ENCODE data around the gene LRRC1.

LRRC1 gene

GRCh38 chr6:53868626-53869025 lies 73.8 kb downstream of the LRRC1 start:
- Mint-ChIP-seq H3K36me3 (ENCODE audit: insufficient read depth) (no peaks in the 10 kb centered on the region), H3K27ac (no peak overlapping the region), H3K27me3 (no peaks in the 10 kb centered on the region), H3K4me3 (no peak overlapping the region), H3K9me3 (no peaks in the 10 kb centered on the region), H3K4me1 (ENCODE audit: low read depth in 2 of 2) (peaks cover 3 to 5% of the 10 kb centered on the region in 2 donors)
- DNase-seq: no peak
- no peak for ATAC-seq (replicated peaks)

GRCh38 chr6:53869964-53870363 lies 75.2 kb downstream of the LRRC1 start:
- DNase-seq (no peak), ATAC-seq (replicated peaks) (no peak)
- Mint-ChIP-seq H3K4me3 (no peak overlapping the region), H3K9me3 (no peaks in the 10 kb centered on the region), H3K36me3 (ENCODE audit: insufficient read depth) (no peaks in the 10 kb centered on the region), H3K27ac (no peak overlapping the region), H3K27me3 (no peaks in the 10 kb centered on the region), H3K4me1 (ENCODE audit: low read depth in 2 of 2) (peaks cover 3 to 5% of the 10 kb centered on the region in 2 donors)

GRCh38 chr6:53873922-53874321 lies 79.1 kb downstream of the LRRC1 start:
- DNase-seq (no peak), ATAC-seq (replicated peaks) (no peak)
- H3K9me3 Mint-ChIP-seq: no peaks in the 10 kb centered on the region
- no peaks in the 10 kb centered on the region for H3K27me3 Mint-ChIP-seq
- no peak overlapping the region for H3K27ac Mint-ChIP-seq
- H3K4me3 Mint-ChIP-seq: no peak overlapping the region
- no peaks in the 10 kb centered on the region for H3K36me3 Mint-ChIP-seq (ENCODE audit: insufficient read depth)
- H3K4me1 Mint-ChIP-seq (ENCODE audit: low read depth in 2 of 2): peaks cover 3 to 5% of the 10 kb centered on the region in 2 donors

- no peak overlapping the region for H3K27ac Mint-ChIP-seq
- H3K4me3 Mint-ChIP-seq: no peak overlapping the region
- no peaks in the 10 kb centered on the region for H3K9me3 Mint-ChIP-seq
- no peaks in the 10 kb centered on the region for H3K36me3 Mint-ChIP-seq (ENCODE audit: insufficient read depth)
- peaks cover 3 to 5% of the 10 kb centered on the region in 2 donors for H3K4me1 Mint-ChIP-seq (ENCODE audit: low read depth in 2 of 2)
- no peak for ATAC-seq (replicated peaks)
- no peaks in the 10 kb centered on the region for H3K27me3 Mint-ChIP-seq
- no peak for DNase-seq
These were observed 80.2 kb downstream of the LRRC1 start for GRCh38 chr6:53874964-53875363.

- ATAC-seq (replicated peaks): no peak
- Mint-ChIP-seq H3K36me3 (ENCODE audit: insufficient read depth) (no peaks in the 10 kb centered on the region), H3K27me3 (no peaks in the 10 kb centered on the region), H3K4me3 (no peak overlapping the region), H3K27ac (no peak overlapping the region), H3K9me3 (no peaks in the 10 kb centered on the region), H3K4me1 (ENCODE audit: low read depth in 2 of 2) (no peaks in the 10 kb centered on the region)
- DNase-seq: no peak
These were observed 82.3 kb downstream of the LRRC1 start for GRCh38 chr6:53877151-53877550.

- Mint-ChIP-seq H3K4me1 (ENCODE audit: low read depth in 2 of 2) (no peaks in the 10 kb centered on the region), H3K27ac (no peak overlapping the region), H3K9me3 (no peaks in the 10 kb centered on the region), H3K36me3 (ENCODE audit: insufficient read depth) (no peaks in the 10 kb centered on the region), H3K4me3 (no peak overlapping the region), H3K27me3 (no peaks in the 10 kb centered on the region)
- ATAC-seq (replicated peaks) (no peak), DNase-seq (no peak)
These were observed 84.0 kb downstream of the LRRC1 start for GRCh38 chr6:53878808-53879207.

- Mint-ChIP-seq H3K9me3 (no peaks in the 10 kb centered on the region), H3K27me3 (no peaks in the 10 kb centered on the region), H3K27ac (no peak overlapping the region), H3K36me3 (ENCODE audit: insufficient read depth) (no peaks in the 10 kb centered on the region), H3K4me1 (ENCODE audit: low read depth in 2 of 2) (no peaks in the 10 kb centered on the region), H3K4me3 (no peak overlapping the region)
- ATAC-seq (replicated peaks) (no peak), DNase-seq (no peak)
These were observed 84.8 kb downstream of the LRRC1 start for GRCh38 chr6:53879608-53880007.

- no peaks in the 10 kb centered on the region for H3K36me3 Mint-ChIP-seq (ENCODE audit: insufficient read depth)
- no peak overlapping the region for H3K4me3 Mint-ChIP-seq
- H3K27ac Mint-ChIP-seq: no peak overlapping the region
- ATAC-seq (replicated peaks): no peak
- no peaks in the 10 kb centered on the region for H3K27me3 Mint-ChIP-seq
- H3K4me1 Mint-ChIP-seq (ENCODE audit: low read depth in 2 of 2): no peaks in the 10 kb centered on the region
- no peak for DNase-seq
- no peaks in the 10 kb centered on the region for H3K9me3 Mint-ChIP-seq
These were observed 92.5 kb downstream of the LRRC1 start for GRCh38 chr6:53887316-53887715.

- DNase-seq: no peak
- H3K4me3 Mint-ChIP-seq: no peak overlapping the region
- no peak overlapping the region for H3K27ac Mint-ChIP-seq
- no peaks in the 10 kb centered on the region for H3K27me3 Mint-ChIP-seq
- H3K4me1 Mint-ChIP-seq (ENCODE audit: low read depth in 2 of 2): peaks cover 0 to 3% of the 10 kb centered on the region in 2 donors
- H3K36me3 Mint-ChIP-seq (ENCODE audit: insufficient read depth): no peaks in the 10 kb centered on the region
- H3K9me3 Mint-ChIP-seq: no peaks in the 10 kb centered on the region
- no peak for ATAC-seq (replicated peaks)
These were observed 94.1 kb downstream of the LRRC1 start for GRCh38 chr6:53888931-53889330.

GRCh38 chr6:53889365-53889764 lies 94.6 kb downstream of the LRRC1 start:
- Mint-ChIP-seq H3K4me1 (ENCODE audit: low read depth in 2 of 2) (peaks cover 3 to 7% of the 10 kb centered on the region in 2 donors), H3K36me3 (ENCODE audit: insufficient read depth) (no peaks in the 10 kb centered on the region), H3K27me3 (no peaks in the 10 kb centered on the region), H3K9me3 (no peaks in the 10 kb centered on the region), H3K27ac (no peak overlapping the region), H3K4me3 (no peak overlapping the region)
- DNase-seq (no peak), ATAC-seq (replicated peaks) (no peak)

GRCh38 chr6:53892707-53893106 lies 97.9 kb downstream of the LRRC1 start:
- Mint-ChIP-seq H3K27me3 (no peaks in the 10 kb centered on the region), H3K36me3 (ENCODE audit: insufficient read depth) (no peaks in the 10 kb centered on the region), H3K9me3 (no peaks in the 10 kb centered on the region), H3K27ac (no peak overlapping the region), H3K4me1 (ENCODE audit: low read depth in 2 of 2) (peaks cover 4 to 8% of the 10 kb centered on the region in 2 donors), H3K4me3 (no peak overlapping the region)
- ATAC-seq (replicated peaks): no peak
- DNase-seq: no peak

GRCh38 chr6:53894091-53894490 lies 99.3 kb downstream of the LRRC1 start:
- ATAC-seq (replicated peaks) (peak; percentile 22), DNase-seq (no peak)
- no peaks in the 10 kb centered on the region for H3K9me3 Mint-ChIP-seq
- no peak overlapping the region for H3K4me3 Mint-ChIP-seq
- H3K36me3 Mint-ChIP-seq (ENCODE audit: insufficient read depth): no peaks in the 10 kb centered on the region
- no peak overlapping the region for H3K27ac Mint-ChIP-seq
- no peaks in the 10 kb centered on the region for H3K27me3 Mint-ChIP-seq
- H3K4me1 Mint-ChIP-seq (ENCODE audit: low read depth in 2 of 2): peaks cover 4 to 8% of the 10 kb centered on the region in 2 donors

- no peak overlapping the region for H3K4me3 Mint-ChIP-seq
- no peak for ATAC-seq (replicated peaks)
- H3K4me1 Mint-ChIP-seq (ENCODE audit: low read depth in 2 of 2): peaks cover 4 to 8% of the 10 kb centered on the region in 2 donors
- H3K27ac Mint-ChIP-seq: no peak overlapping the region
- H3K27me3 Mint-ChIP-seq: no peaks in the 10 kb centered on the region
- no peaks in the 10 kb centered on the region for H3K9me3 Mint-ChIP-seq
- no peak for DNase-seq
- no peaks in the 10 kb centered on the region for H3K36me3 Mint-ChIP-seq (ENCODE audit: insufficient read depth)
These were observed 101.4 kb downstream of the LRRC1 start for GRCh38 chr6:53896196-53896595.

- peaks cover 4 to 8% of the 10 kb centered on the region in 2 donors for H3K4me1 Mint-ChIP-seq (ENCODE audit: low read depth in 2 of 2)
- no peak for DNase-seq
- peak overlapping the region in 1 of 2 donors; percentile 6 for H3K27ac Mint-ChIP-seq
- H3K36me3 Mint-ChIP-seq (ENCODE audit: insufficient read depth): no peaks in the 10 kb centered on the region
- no peak for ATAC-seq (replicated peaks)
- H3K4me3 Mint-ChIP-seq: no peak overlapping the region
- no peaks in the 10 kb centered on the region for H3K27me3 Mint-ChIP-seq
- H3K9me3 Mint-ChIP-seq: no peaks in the 10 kb centered on the region
These were observed 103.4 kb downstream of the LRRC1 start for GRCh38 chr6:53898026-53898795.

All from effector memory CD8-positive, alpha-beta T cell (primary cell).